ENCODE data around the gene PDIA6. TPM values are rescaled to one million over a fixed set of nuclear protein-coding genes. Genes with fewer than 3 reads are reported as not detected.

Gene PDIA6
- total and polyA plus RNA-seq, 2 of the 4 experiments (the other 2 are of a cell fraction), result 204 to 349 TPM

- no peak overlapping the region for H3K27ac ChIP-seq (ENCODE audit: insufficient read depth, low read length)
- H3K14ac ChIP-seq (replicated peaks; ENCODE audit: low read depth, low read length), result no peak overlapping the region
- no peak overlapping the region for H3K9ac ChIP-seq (ENCODE audit: low read depth, low read length)
- POLR2A ChIA-PET (ENCODE audit: unreplicated experiment), result no interaction called here
- no peak overlapping the region for H3K4ac ChIP-seq (ENCODE audit: low read depth, low read length)
- no peak overlapping the region for H2BK20ac ChIP-seq (ENCODE audit: low read depth, low read length)
- H2BK120ac ChIP-seq (ENCODE audit: low read depth, low read length), result no peak overlapping the region
- ATAC-seq (ENCODE audit: low read depth) (no peak), DNase-seq (no peak)
- no peak overlapping the region for H3K56ac ChIP-seq (ENCODE audit: extremely low read depth, insufficient read depth, low read length)
- H3K4me2 ChIP-seq (ENCODE audit: low read depth, low read length), result no peak overlapping the region
- H4K91ac ChIP-seq (ENCODE audit: insufficient read depth, low read depth, low read length), result no peak overlapping the region
- BruUV-seq (replicated peaks), result no TSS peak
- no peak overlapping the region for H4K5ac ChIP-seq (ENCODE audit: low read depth, low read length)
- H3K23ac ChIP-seq (ENCODE audit: low read depth, low read length), result no peak overlapping the region
- no peak overlapping the region for H3K4me3 ChIP-seq (ENCODE audit: insufficient read depth, low read depth, low read length)
- no peak overlapping the region for H2BK5ac ChIP-seq (ENCODE audit: low read depth, low read length, poor library complexity, severe bottlenecking)
- no peaks in the 10 kb centered on the region for H3K4me1 ChIP-seq (ENCODE audit: control insufficient read depth, insufficient read depth, low read length)
- no peak overlapping the region for H2BK15ac ChIP-seq (ENCODE audit: low read depth, low read length)
- no peak overlapping the region for H3K18ac ChIP-seq (ENCODE audit: low read depth, low read length)
- H3K79me1 ChIP-seq (ENCODE audit: low read depth in 1 of 2, low read length in 2 of 2), result no peaks in the 10 kb centered on the region
- intact Hi-C loops (cut with micrococcal nuclease), result no loop called here
- H3K9me1 ChIP-seq (ENCODE audit: insufficient read depth, low read length), result no peaks in the 10 kb centered on the region
- no peaks in the 10 kb centered on the region for H3K9me3 ChIP-seq (ENCODE audit: control insufficient read depth, insufficient read depth, low read length)
- 72% methylated on average over 2 of the region's 3 CpGs; no CpG with 5 or more reads in 1 of the 2 experiments for WGBS, 2 experiments (ENCODE audit: extremely low coverage in 2 of 2, insufficient read length in 1 of 2)
- peaks cover 46% of the 10 kb centered on the region for H3K27me3 ChIP-seq (ENCODE audit: control insufficient read depth, insufficient read depth, low read length)
- no peak overlapping the region for H4K8ac ChIP-seq (ENCODE audit: low read depth in 2 of 2, low read length in 2 of 2)
- no peak overlapping the region for H2AK9ac ChIP-seq (replicated peaks; ENCODE audit: low read depth, low read length, poor library complexity)
- TF ChIP-seq ELK1 (IDR thresholded peaks at IDR 0.05; ENCODE audit: borderline replicate concordance, low read depth, low read length) (no peak), CTCF (conservative IDR thresholded peaks at IDR 0.05; ENCODE audit: low read depth, low read length) (no peak), MAFK (IDR thresholded peaks at IDR 0.05; ENCODE audit: low read depth, low read length) (no peak), MAZ (IDR thresholded peaks at IDR 0.05; ENCODE audit: borderline replicate concordance, low read depth, low read length) (no peak), POLR2A (IDR thresholded peaks at IDR 0.05; ENCODE audit: low read depth, low read length) (no peak), NFE2L2 (IDR thresholded peaks at IDR 0.05; ENCODE audit: low read depth, low read length) (no peak), FOS (IDR thresholded peaks at IDR 0.05; ENCODE audit: low read depth, low read length) (no peak)
- CTCF ChIA-PET, result interaction anchor here (0.6 kb wide), 1 partner anchor 456 kb away, joined by 3 read pairs; no protein-coding TSS in a partner anchor
- dilution Hi-C loops (cut with HindIII; ENCODE audit: low sequenced_read_pairs, unreplicated experiment), result no loop called here
- in situ Hi-C loops (cut with MboI; ENCODE audit: low sequenced_read_pairs), result no loop called here
- no peaks in the 10 kb centered on the region for H4K20me1 ChIP-seq (ENCODE audit: insufficient read depth, low read length)
- H2AK5ac ChIP-seq (ENCODE audit: low read depth, low read length), result no peak overlapping the region
- no peak overlapping the region for H2AFZ ChIP-seq (replicated peaks; ENCODE audit: low read length, poor library complexity)
- H3K36me3 ChIP-seq (ENCODE audit: control insufficient read depth, insufficient read depth, low read length), result no peaks in the 10 kb centered on the region
Observed at GRCh38 chr2:10829299-10829698, 16.7 kb upstream of the PDIA6 start.
